HepG2 (cell line): Measurements from ENCODE around the gene LGR6. TPM values are rescaled to one million over a fixed set of nuclear protein-coding genes. Genes with fewer than 3 reads are reported as not detected.

Experiments used
- AHR ChIP-seq: IDR thresholded peaks from 2 replicates; pipeline ENCODE4 v1.6.1; 2018; ENCODE audit warnings: missing genetic modification reagents, missing compliant biosample characterization
- SAFB2 ChIP-seq: sonication (generic); formaldehyde crosslinking; IDR thresholded peaks from 2 replicates; pipeline ENCODE4 v1.5.1; 2020; ENCODE audit warnings: missing genetic modification reagents, low read depth, mild to moderate bottlenecking, borderline replicate concordance
- ZNF547 ChIP-seq: sonication (generic); formaldehyde crosslinking; IDR thresholded peaks from 2 replicates; pipeline ENCODE4 v1.5.1; 2020; ENCODE audit warnings: mild to moderate bottlenecking, missing genetic modification reagents
- ZNF607 ChIP-seq: sonication (generic); formaldehyde crosslinking; IDR thresholded peaks from 2 replicates; pipeline ENCODE4 v1.5.1; 2020; ENCODE audit warnings: missing genetic modification reagents, mild to moderate bottlenecking, borderline replicate concordance
- ZNF776 ChIP-seq: sonication (generic); formaldehyde crosslinking; IDR thresholded peaks from 2 replicates; pipeline ENCODE4 v1.4.0; 2020; ENCODE audit warnings: mild to moderate bottlenecking, missing genetic modification reagents
- ZNF782 ChIP-seq: sonication (generic); formaldehyde crosslinking; IDR thresholded peaks from 2 replicates; pipeline ENCODE4 v1.4.0; 2020; ENCODE audit warnings: missing genetic modification reagents, mild to moderate bottlenecking, borderline replicate concordance
- ZNF792 ChIP-seq: IDR thresholded peaks from 2 replicates; pipeline ENCODE4 v1.6.1; 2016
- polyA plus RNA-seq, 8 experiments: library from polyadenylated mRNA; depleted of rRNA in 3 of 8; stranded (reverse) in 7 of 8; unstranded in 1 of 8; fragments of >200 nt; fragmentation: Illumina TruSeq in 4 of 8; extraction: Trizol in 4 of 8; gene quantifications; 2 replicates each; pipeline versions ENCODE4 v1.2.1 to v1.2.3, GENCODE V29; 2011 to 2016; ENCODE audit warnings: low read depth in 4 of 8, missing spikeins in 1 of 8, mixed read lengths in 1 of 8; ENCODE audit not compliant: insufficient read depth in 1 of 8
- total RNA-seq, 5 experiments: library from RNA; depleted of rRNA; stranded (reverse); fragments of >200 nt; fragmentation: Illumina TruSeq; extraction: Trizol; gene quantifications; 2 replicates each; pipeline ENCODE4 v1.2.3, GENCODE V29; 2016; ENCODE audit warnings: low read depth in 1 of 5
- TF ChIP-seq, protein P1 (sequence below): sonication (generic); formaldehyde crosslinking; IDR thresholded peaks from 2 replicates; pipeline ENCODE4 v1.4.0; 2020; ENCODE audit warnings: mild to moderate bottlenecking, missing genetic modification reagents
- TF ChIP-seq, protein P2 (sequence below): sonication (generic); formaldehyde crosslinking; IDR thresholded peaks from 2 replicates; pipeline ENCODE4 v1.4.0; 2020; ENCODE audit warnings: missing genetic modification reagents, mild to moderate bottlenecking, borderline replicate concordance
- TF ChIP-seq, protein P3 (sequence below): fragments of 450-650 bp; IDR thresholded peaks from 2 replicates; pipeline ENCODE4 v1.6.1; 2017; ENCODE audit warnings: mild to moderate bottlenecking

Gene LGR6
- total and polyA plus RNA-seq, 2 of the 13 experiments (the other 11 are each of a cell fraction or from before 2014, with no cell fraction given): 0.07 TPM; not detected in 1

DNA sequence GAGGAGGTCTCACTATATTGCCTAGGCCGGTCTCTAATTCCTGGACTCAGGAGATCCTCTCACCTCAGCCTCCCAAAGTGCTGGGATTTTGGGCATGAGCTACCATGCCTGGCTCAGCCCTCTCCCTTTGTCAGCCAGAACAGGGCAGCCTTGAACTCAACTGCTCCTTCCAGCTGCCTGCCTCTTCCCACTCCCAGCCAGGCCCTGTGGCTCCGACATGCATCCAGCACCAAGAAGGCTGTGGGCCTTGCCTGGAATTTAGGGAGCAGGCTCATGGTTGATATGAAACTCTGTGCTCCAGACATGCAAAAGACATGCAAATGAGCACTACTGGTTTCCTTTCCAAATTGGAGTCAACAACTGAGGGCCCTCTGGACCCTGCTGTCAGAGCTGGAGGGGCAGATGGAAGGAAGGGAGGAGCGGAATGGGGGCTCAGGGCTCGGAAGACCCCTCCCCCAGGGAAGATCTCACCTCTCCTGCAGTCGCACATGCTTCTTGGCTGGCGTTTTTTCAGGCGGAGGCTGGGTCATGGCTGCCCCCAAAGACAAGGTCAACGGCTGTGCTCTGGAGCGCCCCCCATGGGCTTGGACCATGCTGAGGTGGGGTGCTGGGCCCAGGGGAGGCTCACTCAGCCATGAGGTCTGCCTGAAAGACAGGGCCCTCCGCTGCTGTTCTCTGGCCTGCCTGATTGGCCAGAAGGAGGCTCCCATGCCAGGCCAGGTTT lies 34.6 kb upstream of the LGR6 start (continued):
- TF ChIP-seq, protein P1, sequence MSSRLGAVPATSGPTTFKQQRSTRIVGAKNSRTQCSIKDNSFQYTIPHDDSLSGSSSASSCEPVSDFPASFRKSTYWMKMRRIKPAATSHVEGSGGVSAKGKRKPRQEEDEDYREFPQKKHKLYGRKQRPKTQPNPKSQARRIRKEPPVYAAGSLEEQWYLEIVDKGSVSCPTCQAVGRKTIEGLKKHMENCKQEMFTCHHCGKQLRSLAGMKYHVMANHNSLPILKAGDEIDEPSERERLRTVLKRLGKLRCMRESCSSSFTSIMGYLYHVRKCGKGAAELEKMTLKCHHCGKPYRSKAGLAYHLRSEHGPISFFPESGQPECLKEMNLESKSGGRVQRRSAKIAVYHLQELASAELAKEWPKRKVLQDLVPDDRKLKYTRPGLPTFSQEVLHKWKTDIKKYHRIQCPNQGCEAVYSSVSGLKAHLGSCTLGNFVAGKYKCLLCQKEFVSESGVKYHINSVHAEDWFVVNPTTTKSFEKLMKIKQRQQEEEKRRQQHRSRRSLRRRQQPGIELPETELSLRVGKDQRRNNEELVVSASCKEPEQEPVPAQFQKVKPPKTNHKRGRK (CRISPR knock-in tag): no peak
- TF ChIP-seq, protein P2, sequence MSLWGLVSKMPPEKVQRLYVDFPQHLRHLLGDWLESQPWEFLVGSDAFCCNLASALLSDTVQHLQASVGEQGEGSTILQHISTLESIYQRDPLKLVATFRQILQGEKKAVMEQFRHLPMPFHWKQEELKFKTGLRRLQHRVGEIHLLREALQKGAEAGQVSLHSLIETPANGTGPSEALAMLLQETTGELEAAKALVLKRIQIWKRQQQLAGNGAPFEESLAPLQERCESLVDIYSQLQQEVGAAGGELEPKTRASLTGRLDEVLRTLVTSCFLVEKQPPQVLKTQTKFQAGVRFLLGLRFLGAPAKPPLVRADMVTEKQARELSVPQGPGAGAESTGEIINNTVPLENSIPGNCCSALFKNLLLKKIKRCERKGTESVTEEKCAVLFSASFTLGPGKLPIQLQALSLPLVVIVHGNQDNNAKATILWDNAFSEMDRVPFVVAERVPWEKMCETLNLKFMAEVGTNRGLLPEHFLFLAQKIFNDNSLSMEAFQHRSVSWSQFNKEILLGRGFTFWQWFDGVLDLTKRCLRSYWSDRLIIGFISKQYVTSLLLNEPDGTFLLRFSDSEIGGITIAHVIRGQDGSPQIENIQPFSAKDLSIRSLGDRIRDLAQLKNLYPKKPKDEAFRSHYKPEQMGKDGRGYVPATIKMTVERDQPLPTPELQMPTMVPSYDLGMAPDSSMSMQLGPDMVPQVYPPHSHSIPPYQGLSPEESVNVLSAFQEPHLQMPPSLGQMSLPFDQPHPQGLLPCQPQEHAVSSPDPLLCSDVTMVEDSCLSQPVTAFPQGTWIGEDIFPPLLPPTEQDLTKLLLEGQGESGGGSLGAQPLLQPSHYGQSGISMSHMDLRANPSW (CRISPR knock-in tag): no peak
- no peak for TF ChIP-seq ZNF547 (CRISPR knock-in tag)
- TF ChIP-seq SAFB2 (CRISPR knock-in tag): no peak
- no peak for TF ChIP-seq ZNF782
- no peak for TF ChIP-seq ZNF607
- TF ChIP-seq, protein P3, sequence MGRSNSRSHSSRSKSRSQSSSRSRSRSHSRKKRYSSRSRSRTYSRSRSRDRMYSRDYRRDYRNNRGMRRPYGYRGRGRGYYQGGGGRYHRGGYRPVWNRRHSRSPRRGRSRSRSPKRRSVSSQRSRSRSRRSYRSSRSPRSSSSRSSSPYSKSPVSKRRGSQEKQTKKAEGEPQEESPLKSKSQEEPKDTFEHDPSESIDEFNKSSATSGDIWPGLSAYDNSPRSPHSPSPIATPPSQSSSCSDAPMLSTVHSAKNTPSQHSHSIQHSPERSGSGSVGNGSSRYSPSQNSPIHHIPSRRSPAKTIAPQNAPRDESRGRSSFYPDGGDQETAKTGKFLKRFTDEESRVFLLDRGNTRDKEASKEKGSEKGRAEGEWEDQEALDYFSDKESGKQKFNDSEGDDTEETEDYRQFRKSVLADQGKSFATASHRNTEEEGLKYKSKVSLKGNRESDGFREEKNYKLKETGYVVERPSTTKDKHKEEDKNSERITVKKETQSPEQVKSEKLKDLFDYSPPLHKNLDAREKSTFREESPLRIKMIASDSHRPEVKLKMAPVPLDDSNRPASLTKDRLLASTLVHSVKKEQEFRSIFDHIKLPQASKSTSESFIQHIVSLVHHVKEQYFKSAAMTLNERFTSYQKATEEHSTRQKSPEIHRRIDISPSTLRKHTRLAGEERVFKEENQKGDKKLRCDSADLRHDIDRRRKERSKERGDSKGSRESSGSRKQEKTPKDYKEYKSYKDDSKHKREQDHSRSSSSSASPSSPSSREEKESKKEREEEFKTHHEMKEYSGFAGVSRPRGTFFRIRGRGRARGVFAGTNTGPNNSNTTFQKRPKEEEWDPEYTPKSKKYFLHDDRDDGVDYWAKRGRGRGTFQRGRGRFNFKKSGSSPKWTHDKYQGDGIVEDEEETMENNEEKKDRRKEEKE: no peak
- TF ChIP-seq ZNF776 (CRISPR knock-in tag): no peak
- no peak for TF ChIP-seq ZNF792 (CRISPR knock-in tag)
- no peak for TF ChIP-seq AHR (CRISPR knock-in tag)
